Activated naive CD4-positive, alpha-beta T cell (primary cell): ENCODE measurements around the gene CIDEB.

Source experiments
- DNase-seq, 4 experiments: peaks; one replicate each; lab custom pipeline; 2025; lab: John Stamatoyannopoulos, UW

CIDEB gene

GRCh38 chr14:24290746-24291145 lies 17.0 kb downstream of the CIDEB start:
- no peak for DNase-seq

- no peak for DNase-seq
Measured at GRCh38 chr14:24289649-24290280, 18.0 kb downstream of the CIDEB start.

- DNase-seq = no peak
Measured at GRCh38 chr14:24286996-24287395, 20.8 kb downstream of the CIDEB start.

GRCh38 chr14:24285351-24285750 lies 22.4 kb downstream of the CIDEB start:
- no peak for DNase-seq

GRCh38 chr14:24284501-24285035 lies 23.2 kb downstream of the CIDEB start:
- no peak for DNase-seq

- no peak for DNase-seq
Measured at GRCh38 chr14:24283796-24284460, 23.8 kb downstream of the CIDEB start.

GRCh38 chr14:24282736-24283135 lies 25.0 kb downstream of the CIDEB start:
- DNase-seq = no peak

GRCh38 chr14:24281636-24282035 lies 26.1 kb downstream of the CIDEB start:
- DNase-seq = no peak

GRCh38 chr14:24280797-24281460 lies 26.8 kb downstream of the CIDEB start:
- no peak for DNase-seq

GRCh38 chr14:24279301-24280186 lies 28.2 kb downstream of the CIDEB start:
- no peak for DNase-seq

- no peak for DNase-seq
Measured at GRCh38 chr14:24278424-24278823, 29.4 kb downstream of the CIDEB start.

GRCh38 chr14:24277606-24278321 lies 30.0 kb downstream of the CIDEB start:
- DNase-seq = no peak

GRCh38 chr14:24277071-24277470 lies 30.7 kb downstream of the CIDEB start:
- DNase-seq = no peak

- no peak for DNase-seq
Measured at GRCh38 chr14:24274101-24274543, 33.7 kb downstream of the CIDEB start.

GRCh38 chr14:24273422-24273998 lies 34.3 kb downstream of the CIDEB start:
- DNase-seq = no peak

GRCh38 chr14:24272467-24272866 lies 35.3 kb downstream of the CIDEB start:
- no peak for DNase-seq

GRCh38 chr14:24271834-24272263 lies 35.9 kb downstream of the CIDEB start:
- DNase-seq = no peak

GRCh38 chr14:24271134-24271833 lies 36.5 kb downstream of the CIDEB start, which contains the start of gene RABGGTA:
RABGGTA (minus strand) TSS chr14:24271597; CDS start chr14:24271115, 482 bp downstream.
- DNase-seq = peak; percentile 71 to 88 (median 80)

- DNase-seq = no peak
Measured at GRCh38 chr14:24270537-24271133, 37.1 kb downstream of the CIDEB start.
